ENCODE measurements around the gene NEDD4L.
"Not testable (repeated sequence)": the region's sequence is repeated elsewhere in the genome, so short reads cannot be mapped to it uniquely, and the experiment has no call there.

The NEDD4L gene

GRCh38 chr18:58027341-58027740 lies 16.7 kb upstream of the NEDD4L start:
- no peak for DNase-seq (ENCODE audit: low spot score)

GRCh38 chr18:58028109-58028784 lies 15.8 kb upstream of the NEDD4L start:
- DNase-seq (ENCODE audit: low spot score), result no peak

GRCh38 chr18:58032233-58032632 lies 11.8 kb upstream of the NEDD4L start:
- no peak for DNase-seq (ENCODE audit: low spot score)

GRCh38 chr18:58033216-58033615 lies 10.8 kb upstream of the NEDD4L start:
- DNase-seq (ENCODE audit: low spot score), result no peak

GRCh38 chr18:58034370-58034769 lies 9.7 kb upstream of the NEDD4L start:
- DNase-seq (ENCODE audit: low spot score), result no peak

- DNase-seq (ENCODE audit: low spot score), result no peak
These were observed 6.9 kb upstream of the NEDD4L start for GRCh38 chr18:58037163-58037562.

GRCh38 chr18:58038063-58038462 lies 6.0 kb upstream of the NEDD4L start:
- no peak for DNase-seq (ENCODE audit: low spot score)

GRCh38 chr18:58041633-58042032 lies 2.4 kb upstream of the NEDD4L start:
- no peak for DNase-seq (ENCODE audit: low spot score)

- DNase-seq (ENCODE audit: low spot score), result no peak
These were observed 1.1 kb upstream of the NEDD4L start for GRCh38 chr18:58042826-58043490.

GRCh38 chr18:58044370-58045241 lies 580 bp downstream of the NEDD4L start:
- DNase-seq (ENCODE audit: low spot score), result peak; percentile 68

GRCh38 chr18:58045242-58046092 lies 1.4 kb downstream of the NEDD4L start:
- peak; percentile 67 for DNase-seq (ENCODE audit: low spot score)

- DNase-seq (ENCODE audit: low spot score), result no peak
These were observed 2.2 kb downstream of the NEDD4L start for GRCh38 chr18:58046093-58046793.

- no peak for DNase-seq (ENCODE audit: low spot score)
These were observed 2.9 kb downstream of the NEDD4L start for GRCh38 chr18:58046794-58047555.

GRCh38 chr18:58047556-58047882 lies 3.5 kb downstream of the NEDD4L start:
- no peak for DNase-seq (ENCODE audit: low spot score)

GRCh38 chr18:58048081-58048642 lies 4.1 kb downstream of the NEDD4L start:
- no peak for DNase-seq (ENCODE audit: low spot score)

- DNase-seq (ENCODE audit: low spot score), result no peak
These were observed 5.1 kb downstream of the NEDD4L start for GRCh38 chr18:58049000-58049688.

- DNase-seq (ENCODE audit: low spot score), result not testable (repeated sequence)
These were observed 6.9 kb downstream of the NEDD4L start for GRCh38 chr18:58050963-58051362.

GRCh38 chr18:58051765-58052460 lies 7.9 kb downstream of the NEDD4L start:
- DNase-seq (ENCODE audit: low spot score), result no peak

- DNase-seq (ENCODE audit: low spot score), result no peak
These were observed 8.9 kb downstream of the NEDD4L start for GRCh38 chr18:58052960-58053359.
